Prostate gland (tissue), 2 donors: ENCODE data around the gene CADM3. TPM values are rescaled to one million over a fixed set of nuclear protein-coding genes. Genes with fewer than 3 reads are reported as not detected.
A peak's percentile ranks its signal among the peaks of the same experiment; 100 is the strongest.

Source experiments
- DNase-seq: peaks from one replicate; pipeline ENCODE4 v3.0.0-alpha.2; 2019; ENCODE audit warnings: low spot score
- H3K27ac ChIP-seq, 2 donors: fragments of 200-600 bp; sonication (generic); 2 replicates each; pipeline ENCODE4 v1.5.1; 2017 to 2019
- H3K27me3 ChIP-seq: fragments of 200-600 bp; sonication (generic); replicated peaks from 2 replicates; pipeline ENCODE4 v1.5.1; 2019; ENCODE audit not compliant: insufficient read depth
- H3K36me3 ChIP-seq, 2 donors: fragments of 200-600 bp; sonication (generic); 1 replicate in 1 of 2; 2 replicates in 1 of 2; pipeline versions ENCODE4 v1.5.1 to v1.8.1; 2017 to 2019
- H3K4me1 ChIP-seq: fragments of 200-600 bp; sonication (generic); replicated peaks from 2 replicates; pipeline ENCODE4 v1.5.1; 2019
- H3K4me3 ChIP-seq, 2 donors: fragments of 200-600 bp; sonication (generic); 2 replicates each; pipeline ENCODE4 v1.5.1; 2017 to 2019
- H3K9me3 ChIP-seq: fragments of 200-600 bp; sonication (generic); 2 replicates; pipeline ENCODE4 v1.5.1; 2017
- CTCF ChIP-seq, 4 experiments: fragments of 200-600 bp in 2 of 4; fragments of 450-650 bp in 2 of 4; sonication (generic) in 2 of 4; IDR thresholded peaks; 1 replicate in 3 of 4; 2 replicates in 1 of 4; pipeline ENCODE4 v1.5.1; 2016 to 2019; ENCODE audit warnings: antibody characterized with exemption in 4 of 4, mild to moderate bottlenecking in 2 of 4, moderate library complexity in 2 of 4
- POLR2A ChIP-seq: fragments of 450-650 bp; IDR thresholded peaks from one replicate; pipeline ENCODE4 v1.6.1; 2016; ENCODE audit warnings: antibody characterized with exemption, mild to moderate bottlenecking
- POLR2AphosphoS5 ChIP-seq: sonication (generic); formaldehyde crosslinking; IDR thresholded peaks from one replicate; pipeline ENCODE4 v1.6.1; 2017; ENCODE audit warnings: antibody characterized with exemption
- WGBS: methylation state at CpG from one replicate; pipeline ENCODE4 v1.1.5; 2018; 5-methylcytosine and 5-hydroxymethylcytosine counted together
- intact Hi-C: fragments of 100-400 bp; cut with DNase I; formaldehyde crosslinking; loops from one replicate; pipeline ENCODE4 v1.14.2; 2022
- total RNA-seq, 2 donors: library from RNA; depleted of rRNA; stranded (reverse); fragments of >200 nt; gene quantifications; one replicate each; pipeline ENCODE4 v1.1.0, GENCODE V29; 2016

Gene CADM3
- total RNA-seq, 2 donors from 2014 or later: 0.23 to 4.7 TPM

DNA sequence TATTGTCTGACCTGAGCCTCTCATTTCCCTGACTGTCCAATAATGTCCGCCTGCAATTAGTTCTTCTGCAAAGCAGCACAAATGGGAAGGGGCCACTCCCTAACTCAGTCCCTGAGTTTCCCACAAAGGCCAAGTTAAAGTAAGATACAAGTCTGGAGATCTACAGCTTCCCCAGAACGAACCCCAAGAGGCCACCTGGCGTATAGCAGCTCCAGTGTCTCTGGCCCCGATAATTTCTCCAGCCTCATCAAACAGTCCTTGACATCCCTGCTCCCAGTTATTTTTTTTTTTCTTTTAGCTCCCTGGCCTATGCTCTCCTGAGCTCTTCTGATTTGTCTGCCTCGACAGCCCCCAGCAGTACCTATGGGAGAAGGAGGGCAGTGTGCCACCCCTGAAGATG is 25.1 kb downstream of the CADM3 start:
- intact Hi-C loops: loop anchor here (5.0 kb wide), 1 partner anchor 34 kb away; no protein-coding TSS in a partner anchor
- whole genome bisulfite sequencing: 77% methylated on average over 5 of the region's 5 CpGs
- no peak for DNase-seq
- Histone ChIP-seq H3K4me3 (no peak overlapping the region), H3K9me3 (no peaks in the 10 kb centered on the region), H3K36me3 (no peaks in the 10 kb centered on the region), H3K4me1 (no peaks in the 10 kb centered on the region), H3K27me3 (peaks cover 3% of the 10 kb centered on the region), H3K27ac (no peak overlapping the region)
- TF ChIP-seq POLR2A: no peak
- TF ChIP-seq POLR2AphosphoS5: no peak
- TF ChIP-seq CTCF (IDR thresholded peaks at IDR 0.05): no peak

DNA sequence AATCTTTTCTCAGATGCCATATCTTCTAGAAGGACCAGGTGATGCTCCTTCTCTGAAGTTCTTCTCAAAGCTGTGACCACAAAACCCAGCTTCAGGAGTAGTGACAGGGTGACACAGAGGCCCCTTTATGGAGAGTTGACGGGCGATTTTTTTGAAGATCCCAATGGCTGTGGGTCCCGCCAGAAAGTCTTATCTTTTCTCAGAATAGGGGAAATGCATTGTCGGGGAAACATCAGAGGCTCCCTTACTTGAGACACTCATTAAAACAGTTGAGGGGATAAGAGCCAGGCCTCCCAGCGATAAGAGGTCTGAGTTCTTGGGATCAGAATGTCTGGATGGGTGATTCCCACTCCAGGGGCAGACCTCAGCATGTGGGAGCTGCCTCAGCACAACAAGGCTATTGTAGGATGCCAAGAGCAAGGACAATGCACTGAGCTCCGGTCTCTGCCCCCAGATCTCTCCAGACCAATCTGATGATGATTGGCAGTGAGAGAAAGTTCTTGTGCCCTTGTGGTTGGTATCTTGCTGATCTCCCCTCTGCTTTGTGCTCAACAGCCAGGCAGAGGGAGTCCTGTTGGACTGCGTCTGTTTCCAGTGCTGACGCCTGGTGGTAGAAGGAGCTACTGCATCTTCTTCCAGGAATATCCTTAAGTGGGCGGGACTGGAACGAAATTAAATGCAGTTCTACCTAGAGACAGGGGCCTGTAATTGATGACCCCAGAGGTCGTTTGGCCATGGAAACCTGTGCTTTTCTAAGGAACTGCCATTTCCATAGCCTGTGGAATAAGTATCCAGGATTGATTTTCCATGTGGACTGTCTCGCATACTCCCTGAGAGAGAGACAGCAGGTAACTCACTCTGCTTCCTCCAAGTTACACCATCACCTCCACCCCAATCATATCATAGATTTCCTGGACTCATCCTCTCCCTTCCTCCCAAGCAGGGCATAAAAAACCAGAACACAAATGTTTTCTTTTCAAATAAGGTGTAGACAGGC is 26.4 kb downstream of the CADM3 start:
- TF ChIP-seq POLR2AphosphoS5 (peak; percentile 24), CTCF (IDR thresholded peaks at IDR 0.05) (peak; percentile 56 to 81 (median 72)), POLR2A (no peak)

DNA sequence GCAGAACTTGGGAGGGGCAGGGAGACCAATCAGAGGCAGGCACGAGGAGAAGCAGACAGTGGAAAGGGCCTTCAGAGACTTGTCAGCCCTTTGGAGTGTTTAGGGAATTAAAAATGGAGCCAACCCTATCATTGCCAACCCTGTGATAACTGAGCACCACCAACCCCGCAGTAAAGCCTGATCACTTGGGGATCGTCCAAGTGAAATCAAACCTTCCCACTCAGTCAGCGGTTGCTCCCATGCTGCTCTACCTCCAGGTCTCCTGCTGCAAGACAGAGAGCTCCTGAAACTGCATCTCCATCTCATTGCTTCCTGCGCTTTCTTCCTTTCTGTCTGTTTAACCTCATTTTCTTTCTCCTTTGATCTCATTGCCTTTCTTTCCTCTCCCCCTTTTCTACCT is 28.5 kb downstream of the CADM3 start:
- TF ChIP-seq POLR2AphosphoS5: no peak
- no peak for TF ChIP-seq CTCF (IDR thresholded peaks at IDR 0.05)
- TF ChIP-seq POLR2A: no peak
- Histone ChIP-seq H3K27ac (no peak overlapping the region), H3K9me3 (no peaks in the 10 kb centered on the region), H3K4me3 (no peak overlapping the region), H3K27me3 (peaks cover 7% of the 10 kb centered on the region), H3K36me3 (no peaks in the 10 kb centered on the region), H3K4me1 (no peaks in the 10 kb centered on the region)
- 72% methylated on average over 5 of the region's 5 CpGs for WGBS
- DNase-seq: no peak
- intact Hi-C loops: loop anchor here (5.0 kb wide), 1 partner anchor 38 kb away; no protein-coding TSS in a partner anchor

More for the DNA sequence above, 26.4 kb downstream of the CADM3 start:
- Histone ChIP-seq H3K4me3 (no peak overlapping the region), H3K27me3 (peaks cover 7% of the 10 kb centered on the region), H3K27ac (no peak overlapping the region), H3K9me3 (no peaks in the 10 kb centered on the region), H3K4me1 (no peaks in the 10 kb centered on the region), H3K36me3 (no peaks in the 10 kb centered on the region)
- WGBS: 44% methylated on average over 12 of the region's 12 CpGs
- intact Hi-C loops: loop anchor here (5.0 kb wide), 1 partner anchor 36 kb away; no protein-coding TSS in a partner anchor
- peak; percentile 62 for DNase-seq

DNA sequence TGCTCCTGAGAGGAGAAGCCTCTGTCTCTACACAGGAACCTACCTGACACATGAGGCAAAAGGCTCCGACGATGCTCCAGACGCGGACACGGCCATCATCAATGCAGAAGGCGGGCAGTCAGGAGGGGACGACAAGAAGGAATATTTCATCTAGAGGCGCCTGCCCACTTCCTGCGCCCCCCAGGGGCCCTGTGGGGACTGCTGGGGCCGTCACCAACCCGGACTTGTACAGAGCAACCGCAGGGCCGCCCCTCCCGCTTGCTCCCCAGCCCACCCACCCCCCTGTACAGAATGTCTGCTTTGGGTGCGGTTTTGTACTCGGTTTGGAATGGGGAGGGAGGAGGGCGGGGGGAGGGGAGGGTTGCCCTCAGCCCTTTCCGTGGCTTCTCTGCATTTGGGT is 29.4 kb downstream of the CADM3 start:
- WGBS: 40% methylated on average over 18 of the region's 18 CpGs
- TF ChIP-seq POLR2AphosphoS5: no peak
- TF ChIP-seq CTCF (IDR thresholded peaks at IDR 0.05): no peak
- TF ChIP-seq POLR2A: no peak
- no peak overlapping the region for H3K4me3 ChIP-seq
- H3K4me1 ChIP-seq: no peaks in the 10 kb centered on the region
- H3K9me3 ChIP-seq: no peaks in the 10 kb centered on the region
- H3K27me3 ChIP-seq: peaks cover 7% of the 10 kb centered on the region
- DNase-seq: no peak
- H3K27ac ChIP-seq: no peak overlapping the region
- intact Hi-C loops: no loop called here
- H3K36me3 ChIP-seq: no peaks in the 10 kb centered on the region
